Fibroblast of skin of left biceps (primary cell): ENCODE data around the gene TUBA1B.
A peak's percentile ranks its signal among the peaks of the same experiment; 100 is the strongest.
"Not testable (repeated sequence)": the region's sequence is repeated elsewhere in the genome, so short reads cannot be mapped to it uniquely, and the experiment has no call there.

Experiments
- DNase-seq, 2 experiments: peaks; one replicate each; pipeline ENCODE4 v3.0.0-alpha.2; 2013; ENCODE audit warnings: low read depth in 2 of 2

Gene TUBA1B

DNA sequence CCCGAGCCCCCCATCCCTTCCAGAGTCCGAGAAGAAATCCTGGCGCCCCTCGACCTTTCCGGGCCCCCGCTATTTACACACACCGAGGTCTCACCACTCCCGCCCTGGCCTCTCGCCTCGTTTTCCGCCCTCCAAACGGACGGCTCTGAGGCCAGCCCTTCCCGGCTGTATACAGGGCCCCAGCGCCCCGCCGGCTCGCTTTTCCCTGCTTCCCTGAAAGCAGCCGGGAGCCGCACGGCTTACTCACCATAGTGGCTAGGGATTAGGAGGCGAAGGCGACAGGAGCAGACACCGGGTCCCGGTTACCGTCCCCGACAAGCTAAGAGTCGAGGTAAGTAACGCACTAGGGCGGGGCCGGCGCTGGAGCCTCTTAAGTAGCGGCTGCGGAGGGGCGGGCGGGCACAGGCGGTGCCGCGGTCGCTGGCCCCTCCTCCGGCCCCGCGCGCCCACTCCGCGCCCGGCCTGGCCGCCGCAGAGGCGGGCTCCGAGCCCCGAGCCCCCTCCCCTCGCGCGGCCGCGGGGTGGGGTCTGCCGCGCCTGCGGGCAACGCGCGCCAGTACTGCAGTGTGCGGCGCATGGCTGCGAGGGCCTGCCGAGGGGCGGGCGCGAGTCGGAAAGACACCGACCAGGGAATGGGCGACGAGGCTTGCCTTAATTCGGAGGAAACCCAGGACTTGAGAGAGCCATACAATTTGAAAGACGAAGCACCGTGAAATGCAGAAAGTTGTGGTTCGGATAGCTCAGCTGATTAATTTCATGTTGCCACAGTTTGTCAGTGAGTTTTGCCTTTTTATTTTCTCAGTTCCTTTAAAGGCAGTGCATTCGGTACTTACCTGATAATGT lies at the start of gene TUBA1B:
Gene TUBA1B, minus strand, starts transcription at position 345 of the 843 bp plus-strand sequence. Its CDS starts 95 bp downstream, at position 250.
- DNase-seq, result peak; percentile 75 to 78

DNA sequence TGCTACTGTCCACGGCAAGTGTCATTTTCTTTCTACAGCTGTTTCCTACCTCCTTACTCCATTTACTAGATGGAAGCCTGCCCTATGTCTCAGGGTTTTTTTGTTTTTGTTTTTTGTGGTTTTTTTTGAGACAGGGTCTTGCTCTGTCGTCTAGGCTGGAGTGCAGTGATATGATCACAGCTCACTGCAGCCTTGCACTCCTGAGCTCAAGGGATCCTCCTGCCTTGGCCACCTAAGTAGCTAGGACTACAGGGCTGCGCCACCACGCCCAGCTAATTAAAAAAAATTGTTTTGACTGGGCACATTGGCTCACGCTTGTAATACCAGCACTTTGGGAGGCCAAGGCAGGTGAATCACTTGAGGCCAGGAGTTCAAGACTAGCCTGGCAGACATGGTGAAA lies 43.0 kb upstream of the TUBA1B start:
- no peak for DNase-seq

DNA sequence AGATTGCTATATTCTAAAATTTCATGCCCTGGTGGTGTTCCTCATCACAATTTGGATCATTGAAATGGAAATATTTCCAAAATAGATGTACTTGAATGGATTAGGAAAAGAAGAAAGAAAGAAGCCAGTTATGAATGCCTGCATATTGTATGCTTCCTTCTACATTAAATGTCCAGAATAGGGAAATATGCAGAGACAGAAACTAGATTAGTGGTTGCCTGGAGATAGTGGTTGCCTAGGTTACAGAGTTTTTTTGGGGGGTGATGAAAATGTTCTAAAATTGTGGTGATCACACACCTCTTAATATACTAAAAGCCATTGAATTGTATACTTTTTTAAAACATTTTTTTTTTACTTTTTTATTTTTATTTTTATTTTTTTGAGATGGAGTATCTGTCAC lies 39.7 kb upstream of the TUBA1B start:
- DNase-seq, result no peak

DNA sequence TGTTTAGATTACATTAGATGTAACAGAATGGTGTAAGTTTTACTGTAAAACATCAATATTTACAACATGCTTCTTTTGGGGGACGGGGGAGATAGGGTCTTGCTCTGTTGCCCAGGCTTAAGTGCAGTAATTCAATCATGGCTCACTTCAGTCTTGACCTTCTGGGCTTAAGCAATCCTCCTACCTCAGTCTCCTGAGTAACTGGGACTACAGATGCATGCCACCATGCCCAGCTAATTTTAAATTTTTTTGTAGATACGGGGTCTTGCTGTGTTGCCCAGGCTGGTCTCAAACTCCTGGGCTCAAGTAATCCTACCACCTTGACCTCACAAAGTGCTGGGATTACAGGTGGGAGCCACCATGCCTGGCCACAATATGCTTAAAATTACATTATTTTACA lies 33.9 kb upstream of the TUBA1B start:
- DNase-seq, result no peak

DNA sequence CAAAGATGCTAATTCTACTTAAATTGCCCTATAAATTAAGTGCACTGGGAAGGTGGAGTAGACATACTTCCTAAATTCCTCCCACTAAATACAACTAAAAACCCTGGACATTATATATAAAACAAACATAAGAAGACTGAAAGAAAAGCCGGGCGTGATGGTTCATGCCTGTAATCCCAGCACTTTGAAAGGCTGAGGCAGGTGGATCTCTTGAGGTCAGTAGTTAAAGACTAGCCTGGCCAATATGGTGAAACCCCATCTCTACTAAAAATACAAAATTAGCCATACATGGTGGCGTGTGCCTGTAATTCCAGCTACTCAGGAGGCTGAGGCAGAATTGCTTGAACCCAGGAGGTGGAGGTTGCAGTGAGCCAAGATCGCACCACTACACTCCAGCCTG lies 30.7 kb upstream of the TUBA1B start:
- DNase-seq, result not testable (repeated sequence)

DNA sequence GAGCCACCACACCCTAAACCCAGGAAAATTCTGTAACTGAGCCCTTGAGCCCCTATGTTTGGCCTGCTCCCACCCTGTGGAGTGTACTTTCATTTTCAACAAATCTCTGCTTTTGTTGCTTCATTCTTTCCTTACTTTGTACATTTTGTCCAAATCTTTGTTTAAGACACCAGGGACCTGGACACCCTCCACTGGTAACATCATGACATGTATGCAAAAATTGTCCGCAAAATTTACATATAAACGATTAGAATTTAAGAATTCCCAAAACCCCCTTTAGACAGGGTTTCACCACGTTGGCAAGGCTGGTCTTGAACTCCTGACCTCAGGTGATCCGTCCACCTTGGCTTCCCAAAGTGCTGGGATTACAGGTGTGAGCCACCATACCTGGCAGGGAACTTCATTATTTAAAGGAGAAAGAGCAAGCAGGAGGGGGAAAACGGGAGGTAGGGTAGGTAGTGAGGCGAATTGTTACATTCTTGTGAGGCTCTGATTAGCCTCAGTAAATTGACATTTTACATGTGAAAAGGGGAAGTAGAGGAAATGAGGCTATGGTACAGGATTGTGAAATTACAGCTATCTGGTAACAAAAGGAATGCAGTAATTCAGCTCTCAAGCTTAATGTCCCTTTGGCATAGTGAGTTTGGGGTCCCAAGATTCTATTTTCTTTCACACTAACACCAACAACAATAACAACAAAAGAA lies 30.0 kb upstream of the TUBA1B start:
- no peak for DNase-seq

DNA sequence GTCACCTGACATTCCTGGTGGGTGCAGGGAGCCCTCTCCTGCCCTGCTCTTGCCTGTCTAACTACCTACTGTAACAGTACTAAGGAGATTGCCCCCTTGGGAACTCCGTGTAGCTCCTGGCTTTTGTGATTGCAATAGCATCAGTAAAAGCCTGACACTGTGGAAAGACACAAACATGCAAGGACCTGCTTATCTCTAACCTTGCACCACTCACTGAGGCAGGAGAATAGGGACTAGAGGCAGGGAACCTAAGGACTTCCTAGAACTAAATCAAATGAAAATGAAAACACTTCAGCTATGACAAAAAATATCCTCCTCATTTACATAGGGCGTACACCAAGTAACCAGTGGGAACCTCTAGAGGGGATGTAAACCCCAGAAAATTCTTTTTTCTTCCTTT lies 29.2 kb upstream of the TUBA1B start:
- no peak for DNase-seq

DNA sequence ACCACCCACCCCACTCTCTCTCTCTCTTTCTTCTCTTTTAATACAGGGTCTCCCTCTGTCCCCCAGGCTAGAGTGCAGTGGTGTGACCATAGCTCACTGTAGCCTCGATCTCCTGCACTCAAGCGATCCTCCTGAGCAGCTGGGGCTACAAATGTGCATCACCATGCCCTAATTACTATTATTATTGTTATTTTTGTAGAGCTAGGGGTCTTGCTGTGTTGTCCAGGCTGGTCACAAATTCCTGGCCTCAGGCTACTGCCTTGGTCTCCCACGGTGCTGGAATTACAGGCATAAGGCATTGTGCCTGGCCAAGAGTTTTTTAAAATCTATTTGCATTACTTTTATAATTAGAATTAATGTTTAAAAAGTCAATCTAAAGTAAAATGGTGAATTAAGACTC lies 23.0 kb upstream of the TUBA1B start:
- DNase-seq, result no peak

DNA sequence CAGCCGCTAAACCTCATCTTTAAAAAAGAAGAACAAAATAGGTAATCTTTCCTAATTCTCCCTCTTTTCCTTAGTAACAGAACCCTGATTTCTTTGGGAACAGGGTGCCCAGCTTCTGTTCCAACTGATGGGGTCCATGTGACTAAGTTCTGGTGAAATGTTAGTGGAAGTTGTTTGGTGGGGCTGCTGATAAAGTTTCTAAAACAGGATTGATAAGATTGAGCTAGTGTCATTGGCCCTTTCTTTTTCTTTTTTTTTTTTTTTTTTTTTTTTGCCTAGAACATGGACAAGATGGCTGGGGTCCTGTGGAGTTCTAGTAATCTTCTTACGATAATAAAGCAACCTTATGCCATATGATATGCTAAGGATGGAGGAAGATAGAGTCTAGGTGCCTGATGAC lies 16.2 kb upstream of the TUBA1B start:
- no peak for DNase-seq

DNA sequence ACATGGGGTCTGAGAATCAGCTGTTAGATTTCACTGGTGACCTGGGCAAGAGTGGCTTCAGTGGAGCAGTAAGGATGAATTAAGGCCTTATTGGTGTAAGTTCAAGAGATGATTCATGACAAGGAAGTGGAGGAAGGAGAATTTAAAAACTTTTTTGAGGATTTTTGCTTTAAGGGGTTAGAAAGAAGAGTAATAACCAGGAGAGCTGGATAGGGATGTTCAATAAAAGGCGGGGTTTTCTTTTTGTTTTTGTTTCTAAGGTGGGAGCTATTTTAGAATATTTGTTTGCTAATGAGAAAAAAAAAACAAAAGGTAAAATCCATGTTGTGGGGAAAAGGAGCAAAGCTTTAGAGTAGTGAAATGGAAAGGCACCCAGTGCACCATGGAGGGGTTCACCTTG lies 15.2 kb upstream of the TUBA1B start:
- no peak for DNase-seq

DNA sequence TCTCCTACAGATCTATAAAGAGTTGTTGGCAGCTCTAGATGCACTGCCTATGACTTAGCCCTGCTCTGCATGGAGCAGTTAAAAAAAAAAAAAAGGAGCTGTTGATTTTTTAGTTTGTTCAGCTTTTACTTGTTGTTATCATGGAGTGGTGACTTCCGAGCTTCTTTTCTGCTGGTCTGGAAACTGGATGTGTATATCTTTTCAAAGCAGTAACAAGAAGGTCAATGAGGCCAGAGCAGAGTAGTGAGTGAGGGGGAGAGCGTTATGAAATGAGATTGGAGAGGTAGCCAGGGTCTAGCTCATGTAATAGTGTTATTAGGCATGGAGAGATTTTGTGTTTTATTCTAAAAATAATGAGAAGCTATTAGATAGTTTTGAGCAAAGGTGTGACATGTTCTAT lies 13.2 kb upstream of the TUBA1B start:
- DNase-seq, result no peak

DNA sequence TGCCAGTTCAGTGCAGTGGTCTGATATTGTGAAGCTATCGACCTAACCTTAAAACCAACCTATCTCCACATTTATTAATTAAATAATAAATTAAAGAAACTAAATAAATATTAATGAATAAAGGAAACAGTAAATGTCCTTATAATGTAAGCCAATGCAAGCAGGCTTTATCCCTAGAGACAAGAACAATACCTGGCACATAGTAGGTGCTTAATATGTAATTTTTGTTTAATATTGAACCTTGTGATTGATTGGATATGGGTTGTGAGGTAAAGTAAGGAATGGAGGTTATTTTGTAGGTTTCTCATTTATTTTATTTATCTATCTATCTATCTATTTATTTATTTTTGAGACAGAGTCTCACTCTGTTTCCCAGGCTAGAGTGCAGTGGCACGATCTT lies 7.8 kb upstream of the TUBA1B start:
- no peak for DNase-seq

DNA sequence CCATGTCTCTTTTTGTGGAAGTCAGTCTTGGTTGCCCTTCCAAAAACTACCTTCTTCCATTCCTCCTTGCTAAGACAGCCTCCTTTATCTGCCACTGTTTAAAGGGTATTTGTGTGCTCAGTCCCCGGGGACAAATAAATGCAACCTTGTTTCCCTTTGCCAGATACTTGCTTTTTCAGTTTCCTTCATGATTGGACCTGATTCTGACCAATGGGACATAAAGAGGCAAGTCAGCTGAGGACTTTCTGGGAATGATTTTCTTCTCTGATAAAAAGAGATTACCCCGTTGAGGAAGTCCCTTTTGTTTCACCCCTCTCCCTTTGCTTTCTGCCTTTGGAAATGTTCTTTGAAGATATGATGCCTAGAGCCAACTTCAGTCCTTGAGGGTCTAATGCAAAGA lies 7.4 kb upstream of the TUBA1B start:
- no peak for DNase-seq

DNA sequence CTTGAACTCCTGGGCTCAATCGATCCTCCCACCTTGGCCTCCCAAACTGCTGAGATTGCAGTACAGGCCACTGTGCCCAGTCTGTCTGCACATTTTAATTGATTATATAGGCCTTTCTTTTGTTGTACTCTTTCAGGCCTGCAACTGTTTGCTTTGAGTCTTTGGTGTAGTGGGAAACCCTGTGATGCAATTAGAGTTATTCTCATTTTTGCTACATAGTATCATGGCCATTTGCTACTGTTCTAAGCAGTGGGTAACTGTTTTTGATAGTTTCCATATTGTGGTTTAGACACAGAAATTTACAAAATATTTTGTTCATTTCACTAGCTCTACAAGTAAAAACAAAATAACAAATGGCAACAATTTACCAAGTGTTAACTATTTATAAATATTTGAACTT lies 6.3 kb upstream of the TUBA1B start:
- no peak for DNase-seq

DNA sequence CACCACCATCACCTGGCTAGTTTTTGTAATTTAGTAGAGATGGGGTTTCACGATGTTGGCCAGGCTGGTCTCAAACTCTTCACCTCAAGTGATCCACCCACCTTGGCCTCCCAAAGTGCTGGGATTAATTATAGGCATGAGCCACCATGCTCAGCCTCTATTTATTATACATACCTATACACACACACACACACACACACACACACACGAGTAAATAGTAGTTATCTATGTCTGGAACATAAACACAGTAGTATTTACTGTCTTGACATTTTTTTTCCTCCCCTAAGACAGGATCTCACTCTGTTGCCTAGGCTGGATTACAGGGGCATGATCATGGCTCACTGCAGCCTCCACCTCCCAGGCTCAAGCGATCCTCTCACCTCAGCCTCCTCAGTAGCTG lies 5.8 kb upstream of the TUBA1B start:
- not testable (repeated sequence) for DNase-seq

DNA sequence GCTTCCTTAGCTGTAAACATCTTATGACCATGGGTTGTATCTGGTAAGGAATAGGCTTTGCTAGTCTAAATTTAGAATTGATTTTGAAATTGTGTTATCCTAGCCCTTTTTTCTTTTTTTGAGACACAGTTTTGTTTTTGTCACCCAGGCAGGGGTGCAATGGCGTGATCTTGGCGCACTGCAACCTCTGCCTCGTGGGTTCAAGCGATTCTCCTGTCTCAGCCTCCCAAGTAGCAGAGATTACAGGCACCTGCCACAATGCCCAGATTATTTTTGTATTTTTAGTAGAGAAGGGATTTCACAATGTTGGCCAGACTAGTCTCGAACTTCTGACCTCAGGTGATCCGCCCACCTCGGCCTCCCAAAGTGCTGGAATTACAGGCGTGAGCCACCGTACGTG lies 2.4 kb upstream of the TUBA1B start:
- no peak for DNase-seq

DNA sequence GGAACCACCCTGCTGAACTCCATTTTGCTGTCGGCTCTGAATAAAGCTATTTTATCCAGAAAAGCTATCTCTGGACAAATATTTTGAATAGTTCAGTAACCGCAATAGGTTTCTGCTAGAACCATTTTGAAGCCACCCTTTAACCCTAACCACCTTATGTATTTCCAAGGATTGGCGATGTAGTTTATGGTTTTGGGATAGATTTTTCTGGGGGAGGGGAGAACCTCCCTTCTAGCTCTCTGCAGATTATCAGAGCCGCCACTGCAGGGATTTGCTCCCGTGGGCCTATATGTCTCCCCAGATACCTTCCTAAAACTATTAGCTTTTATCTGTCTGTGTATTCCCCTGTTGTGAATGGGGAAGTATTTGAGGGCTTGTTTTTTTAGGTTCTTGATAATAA lies 1.8 kb upstream of the TUBA1B start:
- DNase-seq, result no peak

DNA sequence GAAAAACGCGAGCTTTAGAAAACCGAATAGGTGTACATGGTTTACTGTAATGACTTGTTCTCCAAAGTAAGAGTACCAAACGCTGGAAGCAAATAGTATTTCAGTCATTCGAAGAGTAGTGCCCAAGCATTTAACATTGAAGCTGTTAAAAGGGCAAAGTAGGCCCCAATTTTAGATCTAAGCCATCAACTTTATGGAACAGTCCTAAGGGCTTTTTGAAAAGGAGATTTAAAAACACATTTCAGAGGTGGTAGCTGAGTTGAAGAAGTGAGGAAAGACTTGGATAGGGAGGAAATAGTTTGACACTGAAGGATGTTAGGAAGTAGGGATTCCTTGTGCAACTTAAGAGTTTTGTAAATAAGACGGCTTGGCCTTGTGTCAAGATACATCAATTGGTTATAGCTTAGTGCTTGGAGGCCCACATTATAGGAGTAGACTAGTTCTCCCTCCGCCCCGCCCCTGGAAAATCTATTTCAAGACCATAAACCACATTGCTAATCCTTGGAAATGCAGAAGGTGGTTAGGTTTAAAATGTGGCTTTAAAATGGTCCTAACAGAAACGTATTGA lies 783 bp upstream of the TUBA1B start:
- DNase-seq, result peak in 1 of 2 experiments; percentile 39

DNA sequence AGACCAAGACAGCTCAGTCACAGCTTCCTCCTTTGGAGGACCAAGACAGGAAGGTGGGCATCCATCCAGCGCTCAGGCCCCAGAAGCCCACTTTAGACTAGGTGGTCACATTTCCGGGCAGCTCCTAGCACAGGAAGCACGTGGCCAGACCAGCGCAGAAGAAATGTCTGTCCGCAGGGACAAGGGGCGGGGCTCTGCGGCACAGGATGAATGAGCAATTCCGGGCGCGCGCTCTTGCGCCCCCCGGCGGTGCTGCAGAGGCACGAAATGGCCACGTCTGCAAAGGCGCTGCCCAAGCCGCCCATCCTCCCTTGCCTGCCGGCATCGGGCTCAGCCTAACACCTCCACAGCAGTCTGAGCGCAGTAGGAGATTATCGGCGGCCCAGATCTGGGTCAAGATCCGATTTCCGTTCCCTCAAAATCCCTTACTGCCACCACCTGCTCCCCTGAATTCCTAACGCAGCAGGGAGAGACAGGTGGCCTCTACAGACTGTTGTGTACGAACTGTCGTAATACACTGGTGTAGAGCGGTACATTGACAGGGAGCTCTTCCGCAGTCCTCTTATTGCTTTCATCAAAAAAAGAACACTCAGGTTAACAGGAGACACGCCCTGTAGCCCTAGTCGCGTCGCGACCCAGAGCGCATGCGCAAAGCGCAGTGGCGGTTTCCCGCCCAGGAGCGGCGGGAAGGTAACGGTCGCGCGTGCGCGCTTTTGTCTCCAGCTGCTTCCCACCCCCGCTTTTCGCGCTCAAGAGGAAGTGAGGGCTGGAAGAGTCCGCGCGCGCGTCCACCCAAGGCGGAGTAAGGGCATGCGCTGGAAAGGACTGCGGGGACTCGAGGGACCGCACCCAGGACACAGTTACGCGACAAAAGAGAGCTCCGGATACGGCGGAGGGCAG lies 794 bp downstream of the TUBA1B start:
- peak; percentile 76 to 79 for DNase-seq

DNA sequence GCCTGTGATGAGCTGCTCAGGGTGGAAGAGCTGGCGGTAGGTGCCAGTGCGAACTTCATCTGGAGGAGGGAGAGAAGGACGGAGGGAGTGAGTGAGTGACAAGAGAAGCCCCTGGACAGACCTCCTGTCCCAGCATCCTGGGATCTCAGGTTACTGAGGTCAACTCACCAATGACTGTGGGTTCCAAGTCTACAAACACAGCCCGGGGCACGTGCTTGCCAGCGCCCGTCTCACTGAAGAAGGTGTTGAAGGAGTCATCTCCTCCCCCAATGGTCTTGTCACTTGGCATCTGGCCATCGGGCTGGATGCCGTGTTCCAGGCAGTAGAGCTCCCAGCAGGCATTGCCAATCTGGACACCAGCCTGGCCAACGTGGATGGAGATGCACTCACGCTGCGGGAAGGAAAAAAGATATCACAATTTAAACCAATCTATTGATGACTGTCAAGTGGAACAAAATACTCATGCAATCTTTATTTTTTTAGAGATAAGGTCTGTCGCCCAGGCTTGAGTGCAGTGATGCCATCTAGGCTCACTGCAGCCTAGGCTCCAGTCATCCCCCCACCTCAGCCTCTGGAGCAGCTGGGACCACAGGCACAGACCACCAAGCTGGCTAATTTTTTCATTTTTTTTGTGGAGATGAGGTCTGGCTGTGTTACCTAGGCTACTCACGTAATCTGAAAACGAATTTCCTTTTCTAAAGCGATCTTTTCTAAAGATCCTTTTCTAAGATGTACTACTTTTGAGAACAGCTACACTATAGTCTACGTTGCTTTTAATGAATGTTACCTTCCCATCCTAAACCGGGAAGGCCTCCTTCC lies 1.7 kb downstream of the TUBA1B start:
- no peak for DNase-seq

DNA sequence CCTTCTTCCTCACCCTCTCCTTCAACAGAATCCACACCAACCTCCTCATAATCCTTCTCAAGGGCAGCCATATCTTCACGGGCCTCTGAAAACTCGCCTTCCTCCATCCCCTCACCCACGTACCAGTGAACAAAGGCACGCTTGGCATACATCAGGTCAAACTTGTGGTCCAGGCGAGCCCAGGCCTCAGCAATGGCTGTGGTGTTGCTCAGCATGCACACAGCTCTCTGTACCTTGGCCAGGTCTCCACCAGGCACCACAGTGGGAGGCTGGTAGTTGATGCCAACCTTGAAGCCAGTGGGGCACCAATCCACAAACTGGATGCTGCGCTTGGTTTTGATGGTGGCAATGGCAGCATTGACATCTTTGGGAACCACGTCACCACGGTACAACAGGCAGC lies 3.2 kb downstream of the TUBA1B start:
- DNase-seq, result not testable (repeated sequence)
